ENCODE results near the gene LMO2.

Gene LMO2

DNA sequence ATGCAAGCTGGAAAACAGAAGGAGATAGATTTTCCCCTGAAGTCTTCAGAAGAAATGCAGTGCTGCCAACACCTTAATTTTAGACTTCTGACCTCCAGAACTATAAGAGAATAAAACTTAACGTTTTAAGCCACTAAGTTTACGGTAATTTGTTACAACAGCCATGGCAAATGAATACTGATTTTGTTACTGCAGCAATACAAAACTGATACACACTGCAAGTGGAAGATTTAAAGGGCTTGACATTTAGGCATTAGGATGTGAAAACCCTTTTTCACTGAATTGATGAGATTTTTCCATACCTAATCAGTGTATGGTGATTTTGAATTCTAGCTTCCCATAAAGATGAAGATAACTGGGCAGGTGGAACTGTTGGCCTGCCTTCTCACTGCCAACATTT is 22.1 kb upstream of the LMO2 start:
- DNase-seq: no peak

DNA sequence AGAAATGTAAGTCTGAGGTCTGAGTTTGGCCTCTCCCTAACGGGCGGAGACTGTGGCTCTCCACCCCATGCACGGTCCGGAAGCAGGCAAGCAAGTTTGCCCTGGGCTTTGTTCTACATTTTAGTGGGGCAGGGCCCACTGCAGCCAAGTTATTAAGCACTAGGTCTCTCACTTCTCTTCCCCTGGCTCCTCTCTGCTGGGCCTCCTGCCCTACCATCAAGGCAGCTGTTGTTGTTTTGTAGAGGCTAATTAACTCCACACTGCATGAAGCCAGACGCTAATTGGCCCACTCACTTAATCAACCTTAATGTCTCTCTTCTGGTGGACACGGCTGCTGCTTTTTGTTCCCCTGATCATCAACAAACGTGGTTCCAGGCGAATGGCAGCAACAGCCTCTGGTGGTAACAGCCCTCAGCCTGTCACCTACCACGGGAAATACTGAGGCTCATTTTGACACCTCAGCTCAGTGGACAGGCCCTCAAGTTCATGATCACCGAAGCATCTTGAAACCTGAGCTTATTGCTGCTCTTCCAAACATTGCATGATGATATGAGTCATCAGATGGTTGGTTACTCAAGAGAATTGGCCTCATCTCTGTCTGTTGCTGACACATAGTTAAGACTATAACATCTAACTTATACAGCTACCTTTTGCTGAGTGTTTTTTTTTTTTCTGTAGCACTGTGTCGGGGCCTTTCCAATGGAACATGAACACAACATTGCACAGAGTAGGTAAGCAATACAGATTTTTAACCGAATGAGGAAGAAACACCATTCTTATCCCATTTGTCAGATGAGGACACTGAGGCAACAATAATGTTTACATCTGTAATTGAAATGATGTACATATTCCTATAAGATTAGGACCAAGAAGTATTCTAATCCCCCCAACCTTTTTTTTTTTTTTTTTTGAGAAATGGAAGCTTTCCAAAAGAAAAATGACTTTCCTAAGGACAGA is 20.8 kb upstream of the LMO2 start:
- DNase-seq: no peak

- no peak for DNase-seq
Measured at GRCh38 chr11:33910958-33911339, 19.1 kb upstream of the LMO2 start.

- DNase-seq: no peak
Measured at GRCh38 chr11:33910296-33910957, 18.6 kb upstream of the LMO2 start.

DNA sequence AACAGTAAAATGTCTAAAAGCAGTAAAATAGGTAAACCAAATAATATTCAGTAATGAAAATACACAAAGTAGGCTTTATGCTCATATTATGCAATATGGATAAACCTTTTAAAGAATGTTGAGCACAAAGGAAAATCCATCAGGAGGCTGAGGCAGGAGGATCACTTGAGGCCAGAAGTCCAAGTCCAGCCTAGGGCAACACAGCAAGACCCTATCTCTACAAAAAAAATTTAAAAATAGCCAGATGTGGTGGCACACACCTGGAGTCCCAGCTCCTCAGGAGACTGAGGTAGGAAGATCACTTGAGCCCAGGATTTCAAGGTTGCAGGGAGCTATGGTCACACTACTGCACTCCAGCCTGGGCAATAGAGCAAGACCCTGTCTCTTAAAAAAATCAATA is 17.7 kb upstream of the LMO2 start:
- no peak for DNase-seq

- DNase-seq: no peak
Measured at GRCh38 chr11:33909150-33909549, 17.3 kb upstream of the LMO2 start.

DNA sequence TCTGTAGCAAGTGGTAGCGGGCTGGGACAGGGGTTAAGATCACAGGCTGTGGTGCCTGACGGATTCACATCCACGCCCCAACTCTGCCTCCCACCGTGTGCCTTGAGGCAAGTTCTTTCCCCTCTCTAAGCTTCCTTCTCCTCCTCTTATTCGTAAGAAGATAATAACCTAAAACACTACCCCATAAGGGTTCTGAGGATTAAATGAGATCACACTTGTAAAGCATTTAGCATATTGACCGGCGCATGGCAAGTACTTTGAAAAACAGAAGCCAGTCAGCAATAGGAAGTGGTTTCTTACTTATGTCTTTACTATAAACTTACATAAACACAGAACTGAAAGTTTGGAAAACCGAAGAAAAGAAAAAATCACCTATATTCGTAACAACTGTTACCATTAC is 15.5 kb upstream of the LMO2 start:
- DNase-seq: no peak

DNA sequence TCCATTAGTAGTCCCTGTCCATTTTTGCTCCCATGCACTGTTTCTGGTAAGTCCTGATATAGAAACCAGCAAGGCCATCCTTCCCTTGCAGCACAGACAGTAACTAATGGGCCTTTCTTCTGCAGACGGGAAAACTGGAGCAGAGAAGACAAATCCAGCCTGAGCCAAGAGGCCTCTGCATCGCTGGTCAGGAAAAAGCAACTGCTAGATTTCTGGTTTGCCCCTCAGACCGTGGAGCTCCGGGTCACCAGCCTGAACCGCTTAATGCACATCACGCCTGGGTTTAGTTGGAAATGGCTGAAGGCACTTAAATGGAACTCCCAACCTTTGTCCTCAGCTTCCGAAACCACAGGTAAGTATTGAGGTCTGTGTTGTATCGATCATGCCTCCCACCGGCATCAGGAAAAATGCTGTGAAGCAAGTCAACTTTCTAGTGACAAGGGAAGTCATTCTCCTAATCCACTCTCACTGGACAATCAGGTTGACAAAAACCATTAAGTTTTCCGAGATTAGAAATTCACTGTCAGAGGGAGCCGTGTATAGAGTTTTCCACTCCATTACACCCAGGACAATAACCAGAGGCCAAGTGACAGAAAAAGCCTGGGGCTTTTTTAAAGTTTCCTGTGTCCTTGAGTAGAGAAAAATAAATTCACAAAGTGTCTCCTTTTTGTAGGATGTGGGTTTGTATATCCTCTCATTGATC is 14.8 kb upstream of the LMO2 start:
- no peak for DNase-seq

DNA sequence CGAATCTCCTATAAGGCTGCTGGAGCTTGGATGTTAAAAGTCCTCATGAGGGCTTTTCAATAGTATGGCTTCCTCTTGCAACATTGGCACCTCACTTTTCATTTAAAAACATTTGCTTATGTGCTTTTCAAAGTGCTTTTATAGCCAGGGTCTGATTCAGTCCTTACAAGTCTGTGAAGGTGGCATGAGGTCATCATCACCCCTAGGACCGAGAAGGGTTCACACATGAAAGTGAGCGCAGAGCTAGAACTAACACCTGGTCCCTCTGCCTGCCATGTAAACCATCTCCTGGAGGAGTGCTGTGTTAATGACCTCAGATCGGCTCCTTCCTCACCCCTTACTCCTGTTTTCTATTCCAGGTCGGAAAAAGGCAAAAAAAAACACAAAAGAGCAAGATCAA is 12.2 kb upstream of the LMO2 start:
- no peak for DNase-seq

GRCh38 chr11:33900159-33900840 is 8.4 kb upstream of the LMO2 start:
- DNase-seq: no peak

GRCh38 chr11:33899400-33900037 is 7.6 kb upstream of the LMO2 start:
- no peak for DNase-seq

DNA sequence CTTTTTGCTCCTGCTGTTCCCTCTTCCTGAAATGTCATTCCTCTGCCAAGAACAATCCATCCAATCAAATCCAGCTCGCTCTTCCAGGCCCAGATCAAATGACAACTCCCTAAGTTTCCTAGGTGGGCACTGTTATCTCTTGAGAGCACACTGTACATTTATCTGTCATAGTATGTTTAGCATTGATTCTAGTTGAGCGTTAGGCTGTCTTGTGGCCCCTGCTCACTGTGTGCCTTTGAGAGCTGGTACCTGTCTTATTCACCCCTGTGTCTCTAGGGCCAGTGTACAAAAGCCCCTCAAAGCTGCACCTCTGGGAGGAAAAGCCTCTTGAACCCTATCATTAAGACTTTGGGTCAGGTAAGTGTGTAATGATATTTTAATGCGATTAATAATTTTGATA is 7.1 kb upstream of the LMO2 start:
- no peak for DNase-seq

DNA sequence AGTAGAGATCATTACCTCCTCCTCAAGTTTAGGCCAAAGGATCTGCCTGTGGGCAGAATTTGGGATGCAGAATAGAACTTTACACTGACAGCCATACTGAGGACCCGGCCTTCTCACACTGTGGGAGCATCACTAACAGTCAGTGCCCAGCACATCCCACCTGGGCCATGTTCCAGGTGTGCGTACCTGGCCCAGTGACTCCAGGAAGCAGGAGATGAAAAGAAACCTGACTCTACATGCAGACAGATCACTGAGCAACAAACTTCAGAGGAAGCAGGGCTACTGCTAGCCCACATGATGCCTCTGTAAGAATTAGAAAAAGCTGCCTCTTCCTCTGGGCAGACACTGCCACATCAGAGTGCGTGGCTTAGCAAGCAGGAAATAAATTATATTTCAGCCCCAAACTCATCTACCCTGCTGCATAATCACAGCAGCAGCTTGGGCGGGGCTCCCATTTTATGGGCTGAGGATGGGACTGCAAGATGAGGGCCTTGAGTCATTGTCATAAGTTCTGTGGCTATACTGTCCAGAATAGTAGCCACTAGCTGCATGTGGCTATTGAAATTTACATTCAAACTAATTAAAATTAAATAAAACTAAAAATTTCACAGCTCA is 6.0 kb upstream of the LMO2 start:
- DNase-seq: no peak

- no peak for DNase-seq
Measured at GRCh38 chr11:33896911-33897310, 5.0 kb upstream of the LMO2 start.

DNA sequence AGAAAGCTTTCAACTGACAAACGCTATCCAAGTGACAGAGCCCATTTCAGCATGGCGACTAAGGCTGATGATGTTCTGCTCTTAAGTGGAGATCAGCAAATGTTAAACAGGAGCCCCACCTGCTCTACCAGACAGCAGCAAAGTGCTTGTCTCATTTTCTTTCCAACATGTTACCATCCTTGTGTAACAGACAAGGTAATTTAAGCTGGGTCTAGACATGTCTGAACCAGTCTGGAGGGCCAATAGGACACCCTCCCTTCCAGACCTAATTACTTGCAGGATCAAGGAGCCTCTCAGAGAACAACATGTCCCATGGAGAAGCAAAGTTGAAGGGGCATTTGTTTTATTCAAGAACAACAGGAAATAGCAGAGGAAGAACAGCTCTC is 3.9 kb upstream of the LMO2 start:
- DNase-seq: no peak

- no peak for DNase-seq
Measured at GRCh38 chr11:33894398-33894746, 2.5 kb upstream of the LMO2 start.

DNA sequence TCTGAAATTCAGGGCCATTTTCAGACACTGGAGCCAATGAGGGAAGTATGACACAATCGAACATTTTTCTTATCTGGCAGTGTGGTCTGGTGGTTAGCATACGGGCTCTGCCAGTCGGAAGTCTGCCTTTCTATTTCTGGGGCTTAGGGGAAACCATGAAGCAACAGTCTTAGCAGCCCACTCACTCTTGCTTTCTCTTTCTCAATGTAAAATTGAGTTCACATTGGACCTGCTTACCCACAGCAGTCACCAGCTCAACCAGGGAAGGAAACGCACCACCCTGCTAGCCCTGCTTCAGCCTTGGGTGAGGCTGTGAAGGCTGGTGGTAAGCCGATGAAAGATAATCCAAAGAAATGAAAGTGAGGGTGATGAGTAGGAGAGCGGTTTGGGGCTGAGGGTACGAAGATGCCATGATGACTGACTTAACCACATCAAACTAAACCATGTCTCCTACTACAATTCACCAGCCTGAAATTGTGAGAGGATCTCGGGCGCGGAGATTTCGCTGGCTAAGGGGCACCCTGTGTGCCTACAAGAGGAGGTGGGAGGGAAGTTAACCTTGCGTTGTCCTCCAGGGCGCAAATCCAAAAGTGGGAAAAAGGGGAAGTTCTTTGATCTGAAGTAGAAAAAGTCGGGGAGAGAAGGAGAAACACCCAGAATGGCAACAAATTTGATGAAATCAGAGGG is 2.0 kb upstream of the LMO2 start:
- peak; percentile 85 for DNase-seq

DNA sequence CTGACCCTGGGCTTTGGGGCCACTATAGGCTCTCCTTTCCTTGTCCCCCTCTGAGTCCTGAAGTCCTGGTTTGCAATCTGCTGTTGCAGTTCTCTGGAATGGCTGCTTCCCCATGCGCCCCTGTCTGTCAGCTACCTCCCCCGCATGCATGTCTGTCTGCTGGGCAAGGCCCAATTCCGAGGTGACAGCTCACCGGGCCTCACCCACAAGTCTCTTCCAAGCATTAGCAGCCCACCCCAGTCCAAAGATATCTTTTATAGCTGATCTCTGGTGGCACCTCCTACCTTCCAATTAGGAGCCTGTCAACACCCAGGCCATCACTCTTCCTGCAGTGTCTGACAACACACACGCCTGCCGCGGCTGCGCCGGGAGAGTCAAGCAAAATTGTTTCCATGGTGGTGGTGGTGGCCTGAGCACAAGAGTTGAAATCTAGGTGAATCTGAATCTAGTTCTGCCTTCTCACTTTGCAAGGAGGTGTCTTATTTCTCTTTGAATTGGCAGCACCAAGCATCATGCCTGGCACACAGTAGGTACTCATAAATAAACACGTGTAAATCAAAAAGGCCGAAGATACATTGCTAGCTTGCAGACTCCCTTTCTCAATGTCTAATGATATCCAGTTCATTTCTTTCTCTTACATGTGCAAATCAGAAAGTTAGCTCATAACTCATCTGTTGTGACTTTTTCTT is 1.2 kb upstream of the LMO2 start:
- no peak for DNase-seq

DNA sequence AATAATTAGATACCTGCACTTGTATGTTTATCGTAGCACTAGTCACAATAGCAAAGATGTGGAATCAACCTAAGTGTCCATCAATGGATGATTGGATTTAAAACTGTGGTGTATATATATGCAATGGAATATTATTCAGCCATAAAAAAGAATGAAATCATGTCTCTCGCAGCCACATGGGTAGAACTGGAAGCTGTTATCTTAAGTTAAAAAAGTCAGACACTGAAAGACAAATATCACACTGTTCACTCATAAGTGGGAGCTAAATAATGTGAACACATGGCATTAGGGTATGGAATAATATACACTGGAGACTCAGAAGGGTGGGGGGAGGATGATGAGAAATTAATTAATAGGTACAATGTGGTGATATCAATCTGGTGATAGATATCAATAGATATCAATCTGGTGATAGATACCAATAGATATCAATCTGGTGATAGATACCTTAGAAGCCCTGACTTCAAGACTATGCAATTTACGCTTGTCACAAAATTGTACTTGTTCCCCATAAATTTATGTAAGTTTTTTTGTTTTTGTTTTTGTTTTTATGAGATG is 2.0 kb downstream of the LMO2 start:
- DNase-seq: no peak

GRCh38 chr11:33889296-33889695 is 2.6 kb downstream of the LMO2 start:
- no peak for DNase-seq

GRCh38 chr11:33887886-33888285 is 4.0 kb downstream of the LMO2 start:
- no peak for DNase-seq
